Posterior cingulate gyrus (tissue), 11 donors: ENCODE data around the gene LRP8.
A peak's percentile ranks its signal among the peaks of the same experiment; 100 is the strongest.
"Not testable (repeated sequence)": the region's sequence is repeated elsewhere in the genome, so short reads cannot be mapped to it uniquely, and the experiment has no call there.

Experiments
- DNase-seq, 10 donors: peaks; one replicate each; pipeline versions ENCODE4 v3.0.0 to v3.0.0-alpha.2; 2020 to 2021; ENCODE audit warnings: mixed read lengths in 3 of 10
- intact Hi-C: fragments of 100-400 bp; cut with DNase I; formaldehyde crosslinking; loops from one replicate; pipeline ENCODE4 v1.15.1; 2023

LRP8 gene

DNA sequence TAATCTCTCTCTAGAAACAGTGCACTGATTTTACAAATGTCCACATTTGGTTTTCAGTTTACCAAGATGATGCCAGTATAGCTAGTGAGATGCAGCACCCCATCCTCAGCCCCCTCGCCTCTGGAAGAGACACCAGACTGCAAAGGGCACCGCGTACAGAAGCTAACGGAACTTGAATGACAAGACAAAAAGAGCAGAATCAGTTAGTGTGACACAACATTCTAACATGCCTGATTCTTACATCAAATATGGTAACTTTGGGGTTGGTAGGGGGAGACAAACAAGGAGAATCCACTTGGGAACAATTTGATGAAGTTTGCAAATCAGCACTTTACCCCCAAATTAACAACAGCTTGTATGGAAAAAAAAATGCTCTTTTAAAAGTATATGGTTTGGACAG lies 85.5 kb downstream of the LRP8 start:
- intact Hi-C loops, result no loop called here
- no peak for DNase-seq

DNA sequence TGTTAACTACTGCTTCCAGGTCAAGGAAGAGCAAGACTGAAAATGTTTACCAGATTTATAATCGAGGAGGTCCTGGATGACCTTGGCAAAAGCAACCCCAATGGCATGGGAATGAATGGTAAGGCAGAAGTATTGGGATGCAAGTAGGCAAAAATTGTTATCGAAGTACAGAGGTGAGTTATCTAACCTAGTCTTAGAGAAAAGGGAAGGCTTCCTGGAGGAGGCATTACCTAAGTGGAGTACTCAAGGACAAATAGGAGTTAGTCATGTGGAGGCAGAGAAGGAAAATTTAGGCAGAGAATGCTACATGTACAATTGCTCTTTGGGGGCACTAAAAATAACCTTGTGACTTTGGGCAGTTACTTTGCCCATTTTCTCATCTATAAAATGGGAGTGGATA lies 86.0 kb downstream of the LRP8 start:
- intact Hi-C loops, result no loop called here
- DNase-seq, result no peak

- DNase-seq, result peak; percentile 93 to 99 (median 96)
- intact Hi-C loops, result loop anchor here (2.0 kb wide), 1 partner anchor 18 kb away; the partner anchor contains the start of gene CZIB
Observed at GRCh38 chr1:53238197-53239155, 89.4 kb downstream of the LRP8 start, which contains the start of gene MAGOH. TSS of gene MAGOH (minus strand) at chr1:53238518. CDS start at chr1:53238448, 70 bp downstream.

DNA sequence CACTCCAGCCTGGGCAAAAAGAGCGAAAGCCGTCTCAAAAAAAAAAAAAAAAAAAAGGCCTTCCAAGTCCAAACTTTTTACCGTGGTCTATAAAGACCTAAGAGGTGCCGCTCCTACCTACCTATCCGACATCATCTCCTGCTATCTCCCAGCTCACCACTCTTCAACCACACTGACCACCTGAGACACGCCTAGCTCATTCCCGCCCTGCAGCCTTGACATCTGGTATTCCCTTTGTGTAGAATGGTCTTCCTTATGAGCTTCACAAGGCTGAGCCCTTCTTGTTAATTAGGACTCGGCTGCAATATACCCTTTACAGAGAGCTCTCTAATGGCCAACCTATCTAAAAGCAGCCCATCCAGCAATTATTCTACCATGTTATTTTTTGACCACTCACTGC lies 90.2 kb downstream of the LRP8 start:
- DNase-seq, result no peak
- intact Hi-C loops, result loop anchor here (2.0 kb wide), 1 partner anchor 17 kb away; the partner anchor contains the start of gene CZIB

DNA sequence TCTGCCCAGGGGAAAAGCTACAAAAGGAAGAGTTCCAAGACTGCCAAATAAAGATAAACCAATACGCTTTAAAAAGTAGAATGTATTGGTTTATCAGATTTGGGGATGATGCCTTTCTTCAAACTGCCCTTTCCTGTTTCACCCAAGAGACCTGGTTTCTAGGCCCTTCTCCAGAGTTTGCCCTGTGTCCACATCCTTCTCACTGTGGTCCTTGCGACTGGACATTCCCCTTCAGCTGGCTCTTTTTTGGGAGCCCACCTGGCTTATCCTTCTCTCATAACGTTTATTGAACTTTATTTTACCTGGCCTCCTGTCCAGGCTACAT lies 106.9 kb downstream of the LRP8 start:
- DNase-seq, result no peak

DNA sequence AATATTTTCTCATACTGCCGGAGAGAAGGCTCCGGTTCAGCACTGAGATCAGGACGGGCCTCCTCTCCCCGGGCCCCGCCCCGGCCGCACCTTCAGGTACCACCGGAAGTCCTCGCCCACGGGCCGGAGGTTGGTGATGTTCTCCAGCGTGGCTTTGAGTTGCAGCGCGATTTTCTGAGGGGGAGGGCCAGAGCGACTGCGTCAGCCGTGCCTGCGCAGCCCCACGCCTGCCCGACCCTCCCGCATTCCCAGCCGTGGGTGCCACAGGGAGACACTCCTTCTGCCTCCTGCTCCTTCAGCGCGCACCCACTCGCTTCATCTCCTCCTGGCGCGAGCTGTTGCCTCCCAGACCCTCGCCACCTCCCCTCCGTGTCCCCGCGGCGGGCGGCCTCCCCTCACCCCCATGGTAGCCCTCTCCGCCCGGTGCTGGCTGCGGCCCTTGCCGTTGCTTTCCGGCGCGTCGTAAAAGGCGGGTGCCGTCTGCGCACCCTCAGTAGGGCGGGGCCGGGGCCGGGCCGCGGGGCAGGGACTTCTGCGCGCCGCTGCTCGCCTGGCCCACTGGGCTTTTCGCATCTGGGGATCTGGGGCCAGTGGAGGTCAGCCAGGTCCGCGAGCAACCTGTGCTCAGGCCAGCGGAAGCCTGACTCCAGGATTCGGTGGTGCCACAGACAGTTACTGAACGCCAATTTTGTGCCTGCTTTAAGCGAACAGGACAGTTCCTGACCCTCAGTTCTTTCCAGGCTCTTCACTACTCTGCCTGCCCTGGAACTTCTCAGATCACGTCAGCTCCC lies 107.5 kb downstream of the LRP8 start, which contains the start of gene CZIB:
Gene CZIB (minus strand): TSS at position 464 of the 791 bp plus-strand sequence. CDS start 59 bp downstream, at position 405.
- intact Hi-C loops, result loop anchor here (1.0 to 2.0 kb wide), 2 partner anchors 18 to 23 kb away; partner anchors contain the start of gene MAGOH
- peak; percentile 85 to 98 (median 90) for DNase-seq

More for the DNA sequence above, 106.9 kb downstream of the LRP8 start:
- intact Hi-C loops, result loop anchor here (1.0 to 2.0 kb wide), 2 partner anchors 18 to 24 kb away; partner anchors contain the start of gene MAGOH

DNA sequence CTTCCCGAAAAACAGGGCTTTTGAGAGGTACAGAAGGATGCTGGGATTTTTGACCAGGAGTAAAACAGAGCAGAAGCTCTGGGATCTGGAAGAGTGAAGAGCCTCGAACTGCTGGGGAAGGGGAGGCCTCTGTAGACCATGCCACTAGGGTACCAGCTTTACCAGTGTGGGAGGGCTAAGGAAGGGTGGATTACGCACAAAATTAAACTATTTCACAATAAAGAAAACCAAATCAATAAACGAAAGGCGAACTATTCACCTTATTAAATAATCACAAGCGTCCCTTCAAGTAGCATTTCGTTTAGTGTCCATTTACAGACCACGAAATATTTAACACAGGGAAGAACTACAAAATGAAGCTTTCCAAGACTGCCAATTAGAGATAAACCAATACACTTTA lies 108.2 kb downstream of the LRP8 start:
- DNase-seq, result no peak
- intact Hi-C loops, result loop anchor here (1.0 to 2.0 kb wide), 2 partner anchors 19 to 22 kb away; partner anchors contain the start of gene MAGOH

GRCh38 chr1:53218201-53218600 lies 109.7 kb downstream of the LRP8 start:
- intact Hi-C loops, result no loop called here
- no peak for DNase-seq

DNA sequence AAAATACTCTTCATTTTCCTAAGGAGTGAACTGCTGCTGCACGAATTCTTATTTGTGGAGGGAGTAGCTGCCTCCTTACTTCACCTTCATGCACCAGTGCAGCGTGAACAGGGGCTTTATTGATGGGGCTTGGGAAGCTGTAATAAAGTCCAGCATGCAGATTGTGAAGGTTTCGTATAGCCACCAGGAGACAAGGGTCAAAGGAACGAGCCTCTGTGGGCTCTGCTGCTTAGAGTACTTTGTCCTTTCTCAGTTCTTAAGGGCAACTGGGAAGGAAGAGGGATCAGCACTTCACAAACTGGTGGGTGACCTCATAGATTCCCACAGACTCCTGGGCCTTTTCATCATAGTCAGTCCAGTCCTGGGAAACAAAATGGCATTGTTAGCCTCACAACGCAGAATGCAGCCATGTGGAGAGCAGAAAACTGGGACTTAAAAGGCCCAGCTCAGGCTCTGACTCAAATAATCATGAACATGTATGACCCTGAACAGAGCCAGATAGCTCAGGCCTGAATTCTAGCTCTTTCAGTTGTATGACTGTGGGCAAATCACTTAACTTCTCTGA lies 113.4 kb downstream of the LRP8 start:
- intact Hi-C loops, result no loop called here
- DNase-seq, result no peak

DNA sequence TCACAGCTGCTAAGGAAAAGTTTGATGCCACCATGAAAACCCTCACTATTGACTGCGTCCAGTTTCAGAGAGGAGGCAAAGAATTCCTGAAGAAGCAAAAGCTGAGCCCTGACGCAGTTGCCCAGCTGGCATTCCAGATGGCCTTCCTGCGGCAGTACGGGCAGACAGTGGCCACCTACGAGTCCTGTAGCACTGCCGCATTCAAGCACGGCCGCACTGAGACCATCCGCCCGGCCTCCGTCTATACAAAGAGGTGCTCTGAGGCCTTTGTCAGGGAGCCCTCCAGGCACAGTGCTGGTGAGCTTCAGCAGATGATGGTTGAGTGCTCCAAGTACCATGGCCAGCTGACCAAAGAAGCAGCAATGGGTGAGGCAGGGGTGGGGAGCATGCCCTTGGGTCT lies 116.9 kb downstream of the LRP8 start:
- intact Hi-C loops, result no loop called here
- DNase-seq, result no peak

- no peak for DNase-seq
- intact Hi-C loops, result no loop called here
Observed at GRCh38 chr1:53210352-53210751, 117.5 kb downstream of the LRP8 start.

- no peak for DNase-seq
- intact Hi-C loops, result no loop called here
Observed at GRCh38 chr1:53207726-53208125, 120.1 kb downstream of the LRP8 start.

DNA sequence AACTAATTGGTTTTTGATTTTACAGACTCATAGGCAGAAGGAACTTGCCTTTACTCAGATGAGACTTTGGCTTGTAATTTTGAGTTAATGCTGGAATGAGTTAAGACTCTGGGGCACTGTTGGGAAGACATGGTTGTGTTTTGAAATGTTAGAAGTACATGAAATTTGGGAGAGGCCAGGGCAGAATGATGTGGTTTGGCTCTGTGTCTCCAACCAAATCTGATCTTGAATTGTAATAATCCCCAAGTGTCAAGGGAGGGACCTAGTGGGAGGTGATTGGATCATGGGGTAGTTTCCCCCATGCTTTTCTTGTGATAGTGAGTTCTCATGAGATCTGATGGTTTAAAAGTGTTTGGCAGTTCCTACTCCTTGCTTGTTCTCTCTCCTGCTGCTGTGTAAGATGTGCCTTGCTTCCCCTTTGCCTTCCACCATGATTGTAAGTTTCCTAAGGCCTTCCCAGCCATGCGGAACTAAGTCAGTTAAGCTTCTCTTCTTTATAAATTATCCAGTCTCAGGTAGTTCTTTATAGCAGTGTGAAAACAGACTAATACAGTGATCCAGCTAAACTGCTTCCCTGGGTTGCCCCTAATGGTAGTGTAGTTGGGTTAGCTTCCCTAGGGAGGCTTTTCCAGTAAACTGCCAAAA lies 121.0 kb downstream of the LRP8 start:
- no peak for DNase-seq
- intact Hi-C loops, result no loop called here

- intact Hi-C loops, DNase-seq: not testable (repeated sequence)
Observed at GRCh38 chr1:53206083-53206685, 121.7 kb downstream of the LRP8 start.

- DNase-seq, intact Hi-C loops: not testable (repeated sequence)
Observed at GRCh38 chr1:53205496-53205895, 122.4 kb downstream of the LRP8 start.

GRCh38 chr1:53203466-53203865 lies 124.4 kb downstream of the LRP8 start:
- intact Hi-C loops, result no loop called here
- no peak for DNase-seq

GRCh38 chr1:53198241-53198651 lies 129.6 kb downstream of the LRP8 start:
- DNase-seq, result no peak
- intact Hi-C loops, result no loop called here

DNA sequence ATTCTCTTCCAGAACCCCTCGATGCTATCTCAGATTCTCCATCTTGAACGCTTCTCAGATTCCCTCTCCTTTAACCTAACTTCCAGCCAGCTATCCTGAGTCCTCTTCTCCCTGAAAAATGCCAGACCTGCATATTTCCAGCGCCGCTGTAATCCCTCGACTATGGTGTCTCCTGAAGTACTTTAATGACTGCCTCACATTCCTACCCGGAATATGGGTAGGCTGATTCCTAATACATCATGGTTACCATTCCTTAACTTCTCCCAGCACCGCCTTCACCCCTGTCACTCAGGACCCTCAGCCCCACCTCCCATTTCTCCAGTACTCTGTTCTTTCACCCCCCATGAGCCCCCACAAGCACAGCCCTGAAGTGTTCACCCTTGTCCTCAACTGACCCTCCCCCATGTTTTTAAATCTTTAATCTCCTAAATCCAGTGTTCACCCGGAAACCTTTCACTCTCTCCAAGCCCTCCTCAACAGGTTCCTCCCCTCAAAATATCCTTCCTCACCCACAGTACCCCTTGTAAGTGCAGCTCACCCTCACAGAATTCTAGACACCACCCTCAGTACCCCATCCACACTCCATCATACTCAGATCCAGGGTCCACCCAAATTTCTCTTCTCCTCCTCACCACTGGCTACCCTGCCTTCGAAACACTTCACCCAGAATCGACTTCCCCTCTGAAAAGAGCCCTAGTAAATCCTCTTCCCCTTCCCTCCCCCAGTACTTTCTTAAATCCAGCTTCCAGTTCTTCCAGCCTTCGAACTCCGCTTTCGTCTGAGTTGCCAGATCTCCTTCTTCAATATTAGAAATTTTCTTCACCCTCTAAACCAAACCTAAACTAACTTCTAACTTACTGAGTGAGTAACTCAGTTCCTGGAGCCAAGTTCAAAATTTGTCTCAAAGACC lies 130.3 kb downstream of the LRP8 start:
- intact Hi-C loops, result loop anchor here (1.0 kb wide), 1 partner anchor 23 kb away; the partner anchor contains the start of gene CZIB
- no peak for DNase-seq
